HG03045 (cell line): ENCODE results near the gene TANGO2.

Experiments
- ATAC-seq: cut with Tn5 transposase; IDR thresholded peaks from one replicate; pipeline ENCODE4 v1.9.1; 2021; ENCODE audit warnings: mild to moderate bottlenecking, moderate library complexity; ENCODE audit not compliant: unreplicated experiment

TANGO2 gene

GRCh38 chr22:20096574-20097420 is 75.9 kb downstream of the TANGO2 start:
- no peak for ATAC-seq

GRCh38 chr22:20099099-20099711 is 78.3 kb downstream of the TANGO2 start:
- ATAC-seq: no peak

GRCh38 chr22:20101638-20102037 is 80.7 kb downstream of the TANGO2 start:
- no peak for ATAC-seq

GRCh38 chr22:20102203-20102780 is 81.4 kb downstream of the TANGO2 start:
- ATAC-seq: no peak

GRCh38 chr22:20105456-20106204 is 84.7 kb downstream of the TANGO2 start:
- ATAC-seq: no peak

- no peak for ATAC-seq
Measured at GRCh38 chr22:20106205-20106848, 85.4 kb downstream of the TANGO2 start.

DNA sequence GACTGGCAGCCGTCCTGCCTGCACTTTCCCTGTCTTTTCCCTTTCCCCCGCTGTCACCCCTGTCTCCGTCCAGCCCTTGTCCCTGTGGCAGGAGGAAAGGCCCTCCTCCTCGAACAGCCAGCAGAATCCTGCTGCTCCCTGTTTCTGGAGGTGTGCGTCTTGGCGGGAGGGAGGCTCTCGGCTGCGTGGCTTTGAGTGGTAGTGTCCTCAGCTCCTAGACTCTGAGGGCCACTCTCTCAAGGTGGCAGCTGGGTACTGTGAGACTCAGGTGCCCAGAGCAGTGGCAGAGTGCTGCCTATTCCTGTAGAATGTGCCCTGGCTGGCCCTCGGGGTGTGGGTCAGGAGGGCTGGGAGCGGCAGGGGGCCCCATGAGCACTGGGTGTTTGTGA is 85.9 kb downstream of the TANGO2 start:
- no peak for ATAC-seq

- no peak for ATAC-seq
Measured at GRCh38 chr22:20107471-20107901, 86.6 kb downstream of the TANGO2 start.

DNA sequence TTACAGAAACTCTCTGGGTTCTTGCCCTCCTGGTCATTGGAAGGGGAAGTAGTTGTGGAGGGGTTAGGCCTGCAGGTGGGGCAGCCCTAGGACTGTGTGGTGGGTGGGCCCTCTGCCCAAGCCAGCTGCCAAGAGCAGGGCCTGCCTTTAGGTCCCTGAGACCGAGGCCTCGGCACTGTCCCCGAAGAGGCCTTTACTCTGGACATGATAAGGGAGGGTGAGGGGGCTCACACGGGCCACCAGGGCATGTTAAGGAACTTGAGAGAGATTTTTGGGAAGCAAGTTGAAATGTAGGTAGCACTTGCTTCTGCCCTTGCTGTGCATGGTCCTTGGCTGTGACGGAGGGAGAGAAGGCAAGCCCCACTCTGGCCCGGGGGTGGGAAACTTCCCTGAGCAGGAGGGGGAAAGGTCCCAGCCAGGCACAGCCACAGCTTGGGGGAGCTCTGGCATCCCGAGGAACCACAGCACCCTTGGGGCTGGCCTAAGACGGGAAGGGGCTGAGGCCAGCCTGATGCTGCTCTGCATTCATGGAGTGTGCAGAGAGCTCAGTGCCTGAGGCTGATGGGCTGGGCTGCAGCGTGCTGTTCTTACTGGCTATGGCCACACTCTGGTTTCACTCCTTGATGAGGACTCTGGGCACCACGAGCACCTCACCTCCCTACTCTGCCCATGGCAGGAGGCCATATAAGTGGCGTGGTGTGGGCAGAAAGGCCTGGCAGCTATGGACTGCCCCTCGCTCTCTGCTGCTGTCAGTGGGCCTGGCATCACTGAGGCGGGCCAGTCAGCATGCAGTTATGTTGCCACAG is 87.2 kb downstream of the TANGO2 start:
- no peak for ATAC-seq

- ATAC-seq: no peak
Measured at GRCh38 chr22:20108757-20109230, 87.9 kb downstream of the TANGO2 start.

GRCh38 chr22:20109411-20110358 is 88.8 kb downstream of the TANGO2 start:
- ATAC-seq: no peak

DNA sequence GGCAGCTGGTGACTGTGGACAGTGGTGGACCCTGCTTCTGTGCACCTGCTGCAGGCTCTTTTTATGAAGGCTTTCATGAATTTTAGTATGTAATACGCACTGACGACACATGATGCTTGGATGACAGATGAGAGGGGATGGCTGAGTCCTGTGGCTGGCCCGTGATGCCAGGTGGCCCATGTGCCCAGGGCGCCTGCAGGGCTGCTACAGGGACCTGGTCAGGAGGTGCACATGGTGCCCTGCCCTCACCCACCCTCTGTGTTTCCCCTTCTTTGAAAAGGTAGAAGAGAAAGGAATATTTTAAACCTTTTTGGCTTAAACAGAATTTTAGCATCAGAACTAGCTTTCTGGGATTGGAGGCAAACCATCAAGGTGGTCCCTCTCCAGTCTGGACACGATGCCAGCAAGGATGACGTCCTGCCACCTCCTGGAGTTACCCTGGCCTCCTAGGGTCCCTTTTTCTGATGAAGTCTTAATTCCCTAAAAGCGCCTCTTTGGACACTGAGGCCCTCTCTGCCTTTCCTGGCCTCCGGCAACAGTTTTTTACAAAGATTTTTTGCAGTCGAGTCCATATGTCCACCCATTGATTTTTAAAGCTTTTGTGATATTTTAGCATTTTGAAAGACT is 89.6 kb downstream of the TANGO2 start:
- no peak for ATAC-seq

DNA sequence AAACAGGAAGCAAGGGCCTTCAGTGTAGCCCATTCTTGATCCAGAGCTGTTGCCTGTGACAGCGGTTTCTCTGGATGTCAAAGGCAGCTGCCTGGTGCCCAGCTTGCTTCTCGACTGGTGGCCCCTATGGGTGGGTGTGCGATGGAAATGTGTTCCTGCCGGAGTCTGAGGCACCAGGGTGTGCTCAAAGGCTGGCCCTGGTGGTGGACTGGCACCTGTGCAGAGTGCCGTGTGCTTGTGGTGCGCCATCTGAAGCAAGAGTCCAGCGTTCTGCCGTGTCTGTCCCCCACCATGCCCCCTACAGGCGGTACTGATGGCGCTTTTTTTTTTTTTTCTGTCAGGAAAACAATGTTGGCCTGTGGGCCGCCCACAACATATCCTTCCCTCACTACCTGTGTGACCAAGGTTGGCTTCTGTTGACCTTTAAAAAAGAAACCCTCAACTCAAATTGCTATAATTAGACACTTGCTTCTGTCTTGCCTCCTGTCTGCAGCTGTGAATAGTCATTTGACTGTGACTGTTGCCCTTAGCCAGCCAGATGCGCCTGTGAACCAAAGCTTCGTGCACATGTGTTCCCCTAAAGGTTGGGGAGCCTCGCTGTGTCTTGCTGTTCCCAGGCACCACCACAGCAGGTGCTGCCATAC is 90.3 kb downstream of the TANGO2 start:
- ATAC-seq: no peak

DNA sequence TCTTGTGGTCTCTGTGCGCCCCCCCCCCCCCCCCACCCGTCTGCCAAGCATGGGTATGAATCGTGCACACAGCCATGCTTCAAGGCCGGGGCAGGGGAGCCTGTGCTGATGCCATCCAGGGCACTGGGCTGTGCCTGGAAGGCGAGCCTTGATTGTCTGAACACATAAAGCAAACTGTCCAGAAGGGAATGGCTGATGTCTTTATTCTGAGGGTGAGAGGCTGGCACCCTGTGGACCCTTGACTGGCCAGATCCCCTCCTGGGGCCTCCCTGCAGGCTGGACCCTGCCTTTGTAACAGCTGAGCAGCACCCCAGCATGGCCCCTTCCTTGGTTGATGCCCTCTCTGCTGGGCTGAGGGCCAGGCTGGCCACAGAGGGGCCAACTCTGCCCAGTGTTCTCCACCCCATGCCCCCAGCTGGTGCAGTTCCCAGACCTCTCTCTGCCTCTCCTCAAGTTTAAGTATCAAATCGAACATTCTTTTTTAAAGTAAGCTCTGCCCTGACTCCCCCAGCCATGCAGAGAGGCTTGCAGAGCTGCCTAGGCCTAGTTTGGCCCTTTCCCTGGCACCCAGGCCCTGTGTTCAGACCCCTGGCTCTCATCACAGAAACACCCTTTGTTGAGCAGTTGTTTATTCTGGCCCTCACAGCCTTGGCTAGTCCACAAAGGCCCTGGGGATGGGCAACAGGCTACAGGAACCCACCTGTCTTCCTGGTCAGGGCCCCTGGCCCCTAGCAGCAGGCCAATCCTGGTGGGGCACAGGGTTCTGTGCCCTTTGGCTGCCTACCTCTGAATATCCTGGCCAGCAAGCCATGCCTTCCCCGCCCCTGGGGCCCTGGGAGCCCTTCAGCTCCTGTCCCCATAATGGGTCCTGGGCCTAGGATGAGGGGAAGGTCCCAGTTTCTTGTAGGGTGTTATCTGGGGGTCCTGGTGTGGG is 91.0 kb downstream of the TANGO2 start:
- no peak for ATAC-seq

DNA sequence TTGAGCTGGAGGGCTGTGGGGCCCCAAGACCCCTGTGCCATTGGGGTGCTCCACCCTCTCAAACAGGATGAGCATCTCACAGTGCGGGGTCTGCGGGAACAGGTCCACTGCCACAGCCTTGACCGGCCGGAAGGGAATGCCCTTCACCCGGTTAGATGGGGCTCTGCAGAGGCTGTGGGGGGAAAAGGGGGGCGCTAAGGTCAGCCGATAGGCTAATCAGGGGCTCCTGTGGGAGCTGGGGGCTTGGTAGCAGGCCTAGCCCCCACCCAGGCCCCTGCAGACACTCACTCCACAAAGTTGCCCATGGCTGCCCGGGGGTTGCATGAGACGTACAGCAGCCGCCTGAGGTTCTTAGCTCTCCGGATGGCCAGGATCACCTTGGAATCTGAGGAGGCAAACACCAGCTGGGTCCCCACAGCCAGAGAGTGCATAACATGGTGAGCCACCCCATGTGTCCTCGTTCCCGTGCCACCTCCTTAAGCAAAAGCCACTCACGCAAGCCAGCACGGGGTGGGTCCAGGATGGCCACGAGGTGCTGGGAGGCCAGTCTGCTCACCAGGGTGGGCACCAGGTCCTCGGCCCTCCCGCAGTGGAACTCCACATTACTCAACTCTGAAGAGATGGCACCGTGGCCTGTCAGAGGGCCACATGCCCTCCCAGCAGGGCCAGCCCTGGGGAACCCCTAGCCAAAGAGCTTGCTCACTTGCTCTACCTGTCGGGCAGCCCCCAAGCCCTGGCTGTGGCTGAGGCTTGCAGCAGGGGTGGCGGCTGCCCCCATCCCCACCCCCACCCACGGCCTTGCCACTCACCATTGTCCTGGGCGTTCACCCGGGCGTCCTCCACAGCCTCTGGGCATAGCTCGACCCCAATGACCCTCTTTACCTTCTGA is 92.0 kb downstream of the TANGO2 start:
- no peak for ATAC-seq
